A673 (cell line): ENCODE results near the gene NKAPL. TPM values are rescaled to one million over a fixed set of nuclear protein-coding genes. Genes with fewer than 3 reads are reported as not detected.

Source experiments
- BruUV-seq: library from RNA; stranded (reverse); fragments of 400-500 nt; replicated peaks from 2 replicates; lab custom pipeline; 2021; lab: Mats Ljungman, UMichigan
- CTCF ChIA-PET: fragments of 300-600 bp; sonication (Branson Sonifier 250); formaldehyde crosslinking; loops from one replicate; lab custom pipeline; 2022; ENCODE audit warnings: antibody characterized with exemption; lab: Charles Lee
- POLR2A ChIA-PET: fragments of 300-600 bp; sonication (Branson Sonifier 250); formaldehyde crosslinking; loops from one replicate; lab custom pipeline; 2022; ENCODE audit warnings: antibody characterized with exemption; ENCODE audit not compliant: low non-redundant PET; lab: Charles Lee
- DNase-seq: peaks from one replicate; pipeline ENCODE4 v3.0.0-alpha.2; 2015; ENCODE audit warnings: low spot score
- H3K27ac ChIP-seq: fragments of 200-600 bp; sonication (generic); 2 replicates; pipeline ENCODE4 v1.5.1; 2016; ENCODE audit warnings: mixed run types, low read depth, mild to moderate bottlenecking, mixed read lengths, antibody characterized with exemption, low read length; ENCODE audit not compliant: poor library complexity, severe bottlenecking
- H3K27me3 ChIP-seq: fragments of 200-600 bp; sonication (generic); replicated peaks from 2 replicates; pipeline ENCODE4 v1.6.1; 2017; ENCODE audit warnings: mixed run types, low read depth, mild to moderate bottlenecking, mixed read lengths, antibody characterized with exemption, low read length; ENCODE audit not compliant: insufficient read depth, poor library complexity
- H3K36me3 ChIP-seq: fragments of 200-600 bp; sonication (generic); 2 replicates; pipeline ENCODE4 v1.6.1; 2016; ENCODE audit warnings: mixed run types, mild to moderate bottlenecking, mixed read lengths, antibody characterized with exemption, low read length; ENCODE audit not compliant: insufficient read depth, poor library complexity, severe bottlenecking
- H3K4me1 ChIP-seq: fragments of 200-600 bp; sonication (generic); 2 replicates; pipeline ENCODE4 v1.6.1; 2017; ENCODE audit warnings: mixed run types, mild to moderate bottlenecking, mixed read lengths, antibody characterized with exemption, low read length; ENCODE audit not compliant: insufficient read depth, poor library complexity, severe bottlenecking
- H3K4me3 ChIP-seq: fragments of 200-600 bp; sonication (generic); 2 replicates; pipeline ENCODE4 v1.5.1; 2016; ENCODE audit warnings: low read depth, mixed run types, mild to moderate bottlenecking, mixed read lengths, low read length; ENCODE audit not compliant: poor library complexity, severe bottlenecking
- H3K9me3 ChIP-seq: fragments of 200-600 bp; sonication (generic); 2 replicates; pipeline ENCODE4 v1.6.1; 2016; ENCODE audit warnings: mixed run types, low read depth, mild to moderate bottlenecking, mixed read lengths, antibody characterized with exemption, low read length; ENCODE audit not compliant: poor library complexity, severe bottlenecking
- EZH2 ChIP-seq: fragments of 200-600 bp; sonication (generic); IDR thresholded peaks from 2 replicates; pipeline ENCODE4 v1.6.1; 2017; ENCODE audit warnings: borderline replicate concordance, low read depth, mild to moderate bottlenecking, mixed read lengths, antibody characterized with exemption, low read length; ENCODE audit not compliant: poor library complexity, severe bottlenecking
- intact Hi-C: fragments of 100-400 bp; cut with micrococcal nuclease; formaldehyde crosslinking; loops from one replicate; pipeline ENCODE4 v1.10.0; 2022; ENCODE audit not compliant: unreplicated experiment
- total RNA-seq: library from RNA; stranded (reverse); gene quantifications from 2 replicates; pipeline ENCODE4 v1.2.3, GENCODE V29; 2021
- TF ChIP-seq, protein P1 (sequence below): fragments of 300-800, 200-600 bp; sonication (generic); conservative IDR thresholded peaks from 2 replicates; pipeline ENCODE4 v1.5.1; 2017; ENCODE audit warnings: low read depth, mild to moderate bottlenecking, antibody characterized with exemption, low read length, moderate library complexity, mixed read lengths

The NKAPL gene
- total RNA-seq, 1 experiment from 2014 or later, result not detected

DNA sequence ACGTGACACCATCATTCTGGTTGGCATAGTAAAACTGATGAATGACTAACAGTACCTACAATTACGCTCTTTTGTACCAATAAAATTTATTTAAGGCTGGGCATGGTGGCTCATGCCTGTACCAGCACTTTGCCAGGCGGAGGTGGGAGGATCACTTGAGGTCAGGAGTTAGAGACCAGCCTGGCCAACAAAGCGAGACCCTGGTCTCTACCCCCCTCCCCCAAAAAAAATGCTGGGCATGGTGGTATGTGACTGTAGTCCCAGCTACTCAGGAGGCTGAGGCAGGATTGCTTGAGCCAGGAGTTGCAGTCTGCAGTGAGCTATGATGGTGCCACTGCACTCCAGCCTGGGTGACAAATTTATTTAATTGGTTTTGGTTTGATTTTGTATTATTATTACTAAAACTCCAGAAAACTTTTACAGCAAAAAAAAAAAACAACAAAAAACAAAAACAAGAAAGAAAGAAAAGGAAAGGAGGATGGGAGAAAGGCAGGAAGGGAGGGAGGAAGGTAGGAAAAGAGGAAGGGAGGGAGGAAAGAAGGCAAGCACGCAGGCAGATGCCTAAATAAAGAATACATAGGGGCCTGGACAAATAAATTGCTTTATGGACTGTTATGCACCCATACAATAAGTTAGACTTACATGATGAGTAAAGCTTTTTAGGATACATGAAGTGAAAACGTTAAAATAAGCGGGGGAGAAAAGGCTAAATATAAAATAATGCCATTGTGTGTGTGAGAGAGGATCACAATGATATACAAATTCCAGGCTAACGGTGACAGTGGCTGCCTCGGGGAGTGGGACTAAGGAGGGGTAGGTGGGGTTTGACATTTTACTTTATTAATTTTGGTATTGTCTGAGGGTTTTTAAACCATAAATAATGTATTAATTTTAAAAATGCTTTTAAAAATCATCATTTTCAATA, 34.7 kb upstream of the NKAPL start:
- Histone ChIP-seq H3K4me3 (peak overlapping the region; percentile 73), H3K27me3 (no peaks in the 10 kb centered on the region), H3K27ac (peak overlapping the region; percentile 77), H3K36me3 (peaks cover 16% of the 10 kb centered on the region), H3K9me3 (no peaks in the 10 kb centered on the region), H3K4me1 (peaks cover 4% of the 10 kb centered on the region)
- intact Hi-C loops, result no loop called here
- no peak for DNase-seq
- ChIA-PET POLR2A (no interaction called here), CTCF (no interaction called here)
- BruUV-seq, result no TSS peak
- no peak for TF ChIP-seq EZH2
- TF ChIP-seq, protein P1, sequence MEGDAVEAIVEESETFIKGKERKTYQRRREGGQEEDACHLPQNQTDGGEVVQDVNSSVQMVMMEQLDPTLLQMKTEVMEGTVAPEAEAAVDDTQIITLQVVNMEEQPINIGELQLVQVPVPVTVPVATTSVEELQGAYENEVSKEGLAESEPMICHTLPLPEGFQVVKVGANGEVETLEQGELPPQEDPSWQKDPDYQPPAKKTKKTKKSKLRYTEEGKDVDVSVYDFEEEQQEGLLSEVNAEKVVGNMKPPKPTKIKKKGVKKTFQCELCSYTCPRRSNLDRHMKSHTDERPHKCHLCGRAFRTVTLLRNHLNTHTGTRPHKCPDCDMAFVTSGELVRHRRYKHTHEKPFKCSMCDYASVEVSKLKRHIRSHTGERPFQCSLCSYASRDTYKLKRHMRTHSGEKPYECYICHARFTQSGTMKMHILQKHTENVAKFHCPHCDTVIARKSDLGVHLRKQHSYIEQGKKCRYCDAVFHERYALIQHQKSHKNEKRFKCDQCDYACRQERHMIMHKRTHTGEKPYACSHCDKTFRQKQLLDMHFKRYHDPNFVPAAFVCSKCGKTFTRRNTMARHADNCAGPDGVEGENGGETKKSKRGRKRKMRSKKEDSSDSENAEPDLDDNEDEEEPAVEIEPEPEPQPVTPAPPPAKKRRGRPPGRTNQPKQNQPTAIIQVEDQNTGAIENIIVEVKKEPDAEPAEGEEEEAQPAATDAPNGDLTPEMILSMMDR, result no peak

GRCh38 chr6:28225056-28225834, 33.9 kb upstream of the NKAPL start, which contains the start of gene ZSCAN9:
TSS of gene ZSCAN9 (plus strand) at chr6:28225275. CDS start at chr6:28227085, 1,810 bp downstream.
- TF ChIP-seq, protein P1, result no peak
- TF ChIP-seq EZH2, result no peak
- Histone ChIP-seq H3K36me3 (peaks cover 21% of the 10 kb centered on the region), H3K4me1 (peaks cover 4% of the 10 kb centered on the region), H3K9me3 (no peaks in the 10 kb centered on the region), H3K4me3 (peak within 1 kb of the TSS; percentile 73), H3K27ac (peak within 1 kb of the TSS; percentile 77), H3K27me3 (no peaks in the 10 kb centered on the region)
- ChIA-PET CTCF (no interaction called here), POLR2A (no interaction called here)
- DNase-seq, result peak; percentile 75
- TSS peak; percentile 69 for BruUV-seq
- intact Hi-C loops, result no loop called here

DNA sequence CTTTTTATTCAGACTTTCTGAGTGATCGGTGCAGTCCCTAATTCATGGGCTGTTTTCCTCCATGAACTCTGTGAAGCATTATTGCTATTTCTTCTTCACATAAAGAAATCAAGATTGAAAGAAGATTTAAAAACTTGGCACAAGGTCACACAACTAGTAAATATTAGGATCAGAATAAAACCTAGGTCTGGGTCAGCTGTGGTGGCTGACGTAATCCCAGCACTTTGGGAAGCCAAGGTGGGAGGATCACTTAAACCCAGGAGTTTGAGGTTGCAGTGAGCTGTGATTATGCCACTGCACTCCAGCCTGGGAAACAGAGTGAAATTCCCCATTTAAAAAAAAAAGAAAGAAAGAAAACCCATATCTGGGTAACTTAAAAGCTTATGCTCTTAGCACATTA, 32.6 kb upstream of the NKAPL start:
- Histone ChIP-seq H3K4me1 (peaks cover 4% of the 10 kb centered on the region), H3K36me3 (peaks cover 21% of the 10 kb centered on the region), H3K27ac (no peak overlapping the region), H3K27me3 (no peaks in the 10 kb centered on the region), H3K4me3 (peak overlapping the region; percentile 73), H3K9me3 (no peaks in the 10 kb centered on the region)
- POLR2A ChIA-PET, result no interaction called here
- TF ChIP-seq, protein P1, result no peak
- no peak for TF ChIP-seq EZH2
- intact Hi-C loops, result no loop called here
- DNase-seq, result no peak
- no TSS peak for BruUV-seq
- CTCF ChIA-PET, result no interaction called here
